Fibroblast of lung (primary cell): ENCODE measurements around the gene BIVM.

Source experiments
- EZH2 ChIP-seq: IDR thresholded peaks from 2 replicates; pipeline ENCODE4 v1.5.1; 2012; ENCODE audit warnings: low read length, control low read depth, mild to moderate bottlenecking; ENCODE audit errors: missing control alignments
- TF ChIP-seq, protein P1 (sequence below), 2 donors: IDR thresholded peaks in 1 of 2; conservative IDR thresholded peaks in 1 of 2; 1 replicate in 1 of 2; 2 replicates in 1 of 2; pipeline ENCODE4 v1.5.1; 2011 to 2012; ENCODE audit warnings: low read length in 2 of 2, control low read depth in 1 of 2, inconsistent platforms in 1 of 2, low read depth in 1 of 2, mild to moderate bottlenecking in 1 of 2

DNA sequence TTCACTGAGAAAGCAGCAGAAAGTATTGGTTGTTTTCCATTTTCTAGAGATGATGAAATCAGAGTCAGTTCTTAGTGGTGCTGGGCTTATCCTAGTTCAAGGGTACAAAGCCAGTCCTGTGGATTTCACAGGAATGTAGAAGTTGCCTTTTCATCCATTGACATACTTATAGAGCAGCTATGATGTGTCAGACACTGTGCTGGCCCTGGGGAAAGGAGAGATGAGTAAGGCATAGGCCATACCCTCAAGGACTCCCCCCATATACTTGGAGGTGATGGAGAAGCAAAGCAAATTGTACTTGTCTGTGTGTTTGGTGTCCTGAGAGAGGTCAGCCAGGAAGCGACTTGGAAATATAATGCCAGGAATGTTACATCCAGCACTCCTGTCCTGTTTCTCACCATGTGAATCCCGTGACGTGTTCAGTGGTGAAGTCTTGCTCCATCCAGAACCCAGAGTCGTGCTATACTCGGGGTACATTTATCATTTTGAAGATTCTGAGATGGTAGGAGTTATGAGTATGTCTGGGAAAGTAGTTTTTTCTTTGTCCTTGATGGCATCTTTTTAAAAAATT, 69.5 kb downstream of the BIVM start:
- TF ChIP-seq, protein P1, sequence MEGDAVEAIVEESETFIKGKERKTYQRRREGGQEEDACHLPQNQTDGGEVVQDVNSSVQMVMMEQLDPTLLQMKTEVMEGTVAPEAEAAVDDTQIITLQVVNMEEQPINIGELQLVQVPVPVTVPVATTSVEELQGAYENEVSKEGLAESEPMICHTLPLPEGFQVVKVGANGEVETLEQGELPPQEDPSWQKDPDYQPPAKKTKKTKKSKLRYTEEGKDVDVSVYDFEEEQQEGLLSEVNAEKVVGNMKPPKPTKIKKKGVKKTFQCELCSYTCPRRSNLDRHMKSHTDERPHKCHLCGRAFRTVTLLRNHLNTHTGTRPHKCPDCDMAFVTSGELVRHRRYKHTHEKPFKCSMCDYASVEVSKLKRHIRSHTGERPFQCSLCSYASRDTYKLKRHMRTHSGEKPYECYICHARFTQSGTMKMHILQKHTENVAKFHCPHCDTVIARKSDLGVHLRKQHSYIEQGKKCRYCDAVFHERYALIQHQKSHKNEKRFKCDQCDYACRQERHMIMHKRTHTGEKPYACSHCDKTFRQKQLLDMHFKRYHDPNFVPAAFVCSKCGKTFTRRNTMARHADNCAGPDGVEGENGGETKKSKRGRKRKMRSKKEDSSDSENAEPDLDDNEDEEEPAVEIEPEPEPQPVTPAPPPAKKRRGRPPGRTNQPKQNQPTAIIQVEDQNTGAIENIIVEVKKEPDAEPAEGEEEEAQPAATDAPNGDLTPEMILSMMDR (conservative IDR thresholded peaks at IDR 0.05 in 1 of 2, IDR thresholded peaks at IDR 0.05 in 1 of 2; ENCODE audit: low read depth in 1 of 2, low read length in 2 of 2) = no peak
- TF ChIP-seq EZH2 = no peak
